ENCODE results near the gene SPEN. TPM values are rescaled to one million over a fixed set of nuclear protein-coding genes. Genes with fewer than 3 reads are reported as not detected.

The SPEN gene, protein sequence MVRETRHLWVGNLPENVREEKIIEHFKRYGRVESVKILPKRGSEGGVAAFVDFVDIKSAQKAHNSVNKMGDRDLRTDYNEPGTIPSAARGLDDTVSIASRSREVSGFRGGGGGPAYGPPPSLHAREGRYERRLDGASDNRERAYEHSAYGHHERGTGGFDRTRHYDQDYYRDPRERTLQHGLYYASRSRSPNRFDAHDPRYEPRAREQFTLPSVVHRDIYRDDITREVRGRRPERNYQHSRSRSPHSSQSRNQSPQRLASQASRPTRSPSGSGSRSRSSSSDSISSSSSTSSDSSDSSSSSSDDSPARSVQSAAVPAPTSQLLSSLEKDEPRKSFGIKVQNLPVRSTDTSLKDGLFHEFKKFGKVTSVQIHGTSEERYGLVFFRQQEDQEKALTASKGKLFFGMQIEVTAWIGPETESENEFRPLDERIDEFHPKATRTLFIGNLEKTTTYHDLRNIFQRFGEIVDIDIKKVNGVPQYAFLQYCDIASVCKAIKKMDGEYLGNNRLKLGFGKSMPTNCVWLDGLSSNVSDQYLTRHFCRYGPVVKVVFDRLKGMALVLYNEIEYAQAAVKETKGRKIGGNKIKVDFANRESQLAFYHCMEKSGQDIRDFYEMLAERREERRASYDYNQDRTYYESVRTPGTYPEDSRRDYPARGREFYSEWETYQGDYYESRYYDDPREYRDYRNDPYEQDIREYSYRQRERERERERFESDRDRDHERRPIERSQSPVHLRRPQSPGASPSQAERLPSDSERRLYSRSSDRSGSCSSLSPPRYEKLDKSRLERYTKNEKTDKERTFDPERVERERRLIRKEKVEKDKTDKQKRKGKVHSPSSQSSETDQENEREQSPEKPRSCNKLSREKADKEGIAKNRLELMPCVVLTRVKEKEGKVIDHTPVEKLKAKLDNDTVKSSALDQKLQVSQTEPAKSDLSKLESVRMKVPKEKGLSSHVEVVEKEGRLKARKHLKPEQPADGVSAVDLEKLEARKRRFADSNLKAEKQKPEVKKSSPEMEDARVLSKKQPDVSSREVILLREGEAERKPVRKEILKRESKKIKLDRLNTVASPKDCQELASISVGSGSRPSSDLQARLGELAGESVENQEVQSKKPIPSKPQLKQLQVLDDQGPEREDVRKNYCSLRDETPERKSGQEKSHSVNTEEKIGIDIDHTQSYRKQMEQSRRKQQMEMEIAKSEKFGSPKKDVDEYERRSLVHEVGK (N-terminal part only)
- total RNA-seq: 100 to 1,000 TPM in 1 of 4 donors, 10 to 100 TPM in 3; 18.8 to 104 (median 73.8) TPM

DNA sequence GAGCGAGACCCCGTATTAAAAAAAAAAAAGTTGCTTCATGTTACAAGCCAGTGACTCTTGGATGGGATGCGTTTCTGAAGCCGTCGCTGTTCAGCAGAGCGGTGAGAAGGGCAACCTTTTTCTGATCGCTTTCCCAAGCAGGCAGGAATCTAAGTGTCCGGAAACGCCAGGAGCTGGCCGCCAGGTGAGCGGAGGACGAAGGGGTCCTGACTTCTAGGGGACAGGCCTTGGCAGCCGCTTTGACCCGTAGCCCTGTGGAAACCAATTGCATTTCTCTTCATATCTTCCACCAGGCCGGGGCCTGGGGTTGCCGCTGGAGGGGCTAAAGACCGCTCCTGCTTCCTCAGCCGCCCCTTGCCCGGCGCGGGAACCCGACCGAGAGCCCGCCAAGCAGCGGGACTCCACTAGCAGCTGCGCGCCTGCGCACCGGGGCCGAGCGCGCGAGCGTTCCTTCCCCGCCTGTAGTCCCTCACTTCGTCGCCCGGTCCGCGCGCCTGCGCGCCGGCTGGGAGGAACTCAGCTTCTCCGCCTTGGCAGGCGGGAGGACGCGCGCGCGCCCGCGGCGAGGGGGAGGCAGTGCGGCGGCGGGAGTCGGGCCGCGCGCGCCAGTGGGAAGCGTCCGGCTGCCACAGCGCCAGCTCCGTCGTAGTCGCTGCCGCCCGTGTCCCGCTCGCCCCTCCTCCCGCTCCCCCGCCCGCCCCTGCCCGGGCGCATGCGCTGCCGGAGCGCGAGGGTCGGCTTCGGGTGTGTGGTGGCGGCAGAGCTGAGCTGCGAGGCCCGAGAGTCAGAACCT, at the start of gene SPEN:
Gene SPEN, plus strand, starts transcription at position 608 of the 793 bp plus-strand sequence. CDS start 361 bp downstream, outside the sequence.
- peak; percentile 96 to 98 for DNase-seq
- H3K9me3 ChIP-seq: no peaks in the 10 kb centered on the region
- H3K36me3 ChIP-seq: no peaks in the 10 kb centered on the region
- peak within 1 kb of the TSS; percentile 91 to 99 for H3K27ac ChIP-seq
- H3K4me1 ChIP-seq: peaks cover 0 to 5% of the 10 kb centered on the region in 2 donors
- intact Hi-C loops (cut with DNase I; ENCODE audit: low total_unique reads): no loop called here
- peak; percentile 82 to 86 for TF ChIP-seq POLR2A (IDR thresholded peaks at IDR 0.05)
- peak; percentile 1 to 49 (median 12) for TF ChIP-seq CTCF (IDR thresholded peaks at IDR 0.05)
- peak within 1 kb of the TSS; percentile 74 to 94 for H3K4me3 ChIP-seq
- H3K27me3 ChIP-seq: no peaks in the 10 kb centered on the region

DNA sequence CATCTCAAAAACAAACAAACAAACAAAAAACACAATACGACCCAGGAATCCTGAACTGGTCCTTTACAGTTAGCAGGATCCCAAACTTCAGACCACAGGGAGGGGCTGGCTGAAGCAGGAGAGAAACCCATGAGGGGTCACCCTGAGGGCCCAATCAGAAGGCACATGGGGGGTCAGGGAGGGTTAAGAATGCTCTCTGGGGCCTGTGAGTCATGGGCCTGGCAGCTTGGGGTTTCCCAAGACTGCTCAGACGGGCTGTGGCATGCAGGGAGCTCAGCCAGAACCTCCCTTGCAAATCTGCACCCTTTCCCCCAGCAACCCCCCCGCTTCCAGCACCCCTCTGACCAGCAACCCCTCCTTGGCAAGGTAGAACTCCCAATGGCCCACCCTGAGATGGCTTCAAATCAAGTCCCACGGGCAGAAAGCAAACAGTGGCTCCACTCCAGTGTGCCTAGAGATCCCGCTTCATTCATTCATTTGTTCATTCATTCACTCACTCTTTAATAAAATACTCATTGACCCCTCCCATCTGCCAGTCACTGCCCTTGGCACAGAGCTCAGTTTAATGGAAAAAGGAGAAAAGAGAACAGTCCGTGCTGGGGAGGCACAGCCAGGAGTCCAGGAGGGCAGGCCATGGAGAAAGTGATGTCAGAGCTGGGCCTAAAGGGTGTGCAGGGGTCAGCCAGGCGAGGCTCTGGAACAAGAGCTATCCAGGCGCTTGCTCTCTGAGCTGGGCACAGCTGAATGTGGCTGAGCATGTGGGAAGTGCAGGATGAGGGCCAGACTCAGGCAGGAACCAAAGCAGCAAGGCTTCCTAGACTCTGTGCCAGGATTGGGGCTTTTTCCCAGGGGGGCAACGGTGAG, 48.3 kb upstream of the SPEN start:
- Histone ChIP-seq H3K4me1 (peaks cover 3 to 20% of the 10 kb centered on the region in 2 donors), H3K9me3 (no peaks in the 10 kb centered on the region), H3K27ac (peak overlapping the region; percentile 36 to 71), H3K27me3 (no peaks in the 10 kb centered on the region), H3K4me3 (no peak overlapping the region), H3K36me3 (no peaks in the 10 kb centered on the region)
- intact Hi-C loops (cut with DNase I; ENCODE audit: low total_unique reads): no loop called here
- no peak for TF ChIP-seq POLR2A (IDR thresholded peaks at IDR 0.05)
- TF ChIP-seq CTCF (IDR thresholded peaks at IDR 0.05): no peak
- DNase-seq: peak; percentile 68 to 76

DNA sequence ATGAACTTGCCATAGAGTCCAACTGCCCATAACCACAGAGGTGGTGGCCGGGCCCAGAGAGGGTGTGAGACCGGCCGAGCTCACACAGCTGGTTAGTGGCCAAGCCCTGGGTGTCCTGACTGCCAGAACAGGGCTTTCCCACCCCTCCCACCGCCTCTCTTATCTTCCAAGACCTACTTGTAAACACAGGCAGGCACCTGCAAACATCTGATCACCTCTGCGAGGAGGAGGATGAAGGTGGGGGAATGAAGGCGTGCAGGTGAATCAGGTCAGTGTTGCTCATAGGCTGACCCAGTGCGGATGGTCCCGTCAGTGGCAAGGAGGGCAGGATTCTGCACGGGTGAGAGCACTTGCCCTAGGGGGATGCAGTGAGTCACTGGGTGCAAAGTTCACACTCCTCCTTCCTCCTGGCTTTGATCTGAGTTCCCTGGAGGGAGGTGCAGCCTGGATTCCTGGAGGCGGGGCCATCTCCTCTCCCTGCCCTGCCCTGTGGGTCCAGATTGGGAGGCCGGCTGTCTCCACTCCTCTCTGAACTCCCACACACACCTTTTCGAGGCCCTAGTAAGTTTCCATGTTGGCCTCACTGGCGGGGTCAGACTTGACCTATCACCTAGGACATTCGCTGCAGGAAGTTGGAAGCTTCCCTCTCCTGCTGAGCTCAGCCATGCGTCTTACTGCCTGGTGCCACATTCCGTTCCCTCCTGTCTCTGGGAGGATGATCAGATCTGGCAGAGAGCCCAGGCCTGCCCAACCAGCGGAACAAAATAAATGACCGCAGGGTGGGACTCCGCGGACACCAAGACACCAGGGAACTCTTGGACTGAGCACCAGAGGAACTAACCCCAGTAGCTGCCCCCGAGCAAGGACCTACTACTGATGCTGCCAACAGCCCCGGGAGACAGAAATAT, 47.3 kb upstream of the SPEN start:
- Histone ChIP-seq H3K27ac (peak overlapping the region; percentile 35 to 71), H3K27me3 (no peaks in the 10 kb centered on the region), H3K36me3 (no peaks in the 10 kb centered on the region), H3K9me3 (no peaks in the 10 kb centered on the region), H3K4me3 (no peak overlapping the region), H3K4me1 (peaks cover 3 to 20% of the 10 kb centered on the region in 2 donors)
- intact Hi-C loops (cut with DNase I; ENCODE audit: low total_unique reads): no loop called here
- peak in 1 of 2 donors; percentile 46 for DNase-seq
- no peak for TF ChIP-seq POLR2A (IDR thresholded peaks at IDR 0.05)
- TF ChIP-seq CTCF (IDR thresholded peaks at IDR 0.05): no peak

All from uterus (tissue), 4 donors.